GM21515 (cell line): ENCODE results near the gene SH3RF1.
"Not testable (repeated sequence)": the region's sequence is repeated elsewhere in the genome, so short reads cannot be mapped to it uniquely, and the experiment has no call there.

Experiments used
- ATAC-seq: cut with Tn5 transposase; IDR thresholded peaks from one replicate; pipeline ENCODE4 v1.9.1; 2021; ENCODE audit not compliant: unreplicated experiment

The SH3RF1 gene

GRCh38 chr4:169202145-169202699, 68.5 kb downstream of the SH3RF1 start:
- no peak for ATAC-seq

- ATAC-seq: no peak
Measured at GRCh38 chr4:169201222-169202144, 69.3 kb downstream of the SH3RF1 start.

- no peak for ATAC-seq
Measured at GRCh38 chr4:169200361-169201030, 70.3 kb downstream of the SH3RF1 start.

GRCh38 chr4:169199184-169199583, 71.6 kb downstream of the SH3RF1 start:
- no peak for ATAC-seq

GRCh38 chr4:169198167-169198566, 72.6 kb downstream of the SH3RF1 start:
- no peak for ATAC-seq

- not testable (repeated sequence) for ATAC-seq
Measured at GRCh38 chr4:169197206-169197605, 73.5 kb downstream of the SH3RF1 start.

GRCh38 chr4:169195032-169195431, 75.7 kb downstream of the SH3RF1 start:
- ATAC-seq: no peak

GRCh38 chr4:169189968-169190367, 80.8 kb downstream of the SH3RF1 start:
- ATAC-seq: not testable (repeated sequence)

- ATAC-seq: peak; percentile 85
Measured at GRCh38 chr4:169189372-169189771, 81.4 kb downstream of the SH3RF1 start.

- no peak for ATAC-seq
Measured at GRCh38 chr4:169188204-169188603, 82.6 kb downstream of the SH3RF1 start.

GRCh38 chr4:169185133-169185956, 85.4 kb downstream of the SH3RF1 start:
- no peak for ATAC-seq

GRCh38 chr4:169184686-169185085, 86.1 kb downstream of the SH3RF1 start:
- ATAC-seq: no peak

- no peak for ATAC-seq
Measured at GRCh38 chr4:169184236-169184635, 86.5 kb downstream of the SH3RF1 start.

GRCh38 chr4:169183581-169183980, 87.2 kb downstream of the SH3RF1 start:
- ATAC-seq: no peak

GRCh38 chr4:169179609-169180521, 90.9 kb downstream of the SH3RF1 start:
- ATAC-seq: no peak

- not testable (repeated sequence) for ATAC-seq
Measured at GRCh38 chr4:169178092-169178491, 92.7 kb downstream of the SH3RF1 start.

- no peak for ATAC-seq
Measured at GRCh38 chr4:169175476-169175875, 95.3 kb downstream of the SH3RF1 start.

GRCh38 chr4:169175035-169175434, 95.7 kb downstream of the SH3RF1 start:
- no peak for ATAC-seq

GRCh38 chr4:169174247-169174646, 96.5 kb downstream of the SH3RF1 start:
- ATAC-seq: no peak
